ENCODE results near the gene PTEN. TPM values are rescaled to one million over a fixed set of nuclear protein-coding genes. Genes with fewer than 3 reads are reported as not detected.
"Not testable (repeated sequence)": the region's sequence is repeated elsewhere in the genome, so short reads cannot be mapped to it uniquely, and the experiment has no call there.

PTEN gene
- polyA plus RNA-seq (ENCODE audit: insufficient read length): 77.3 TPM
- long read RNA-seq, donor 1, full-length matches to known transcripts: 15 of 15 reads
- long read RNA-seq, donor 1, partial matches to known transcripts: 0 of 15 reads
- long read RNA-seq, donor 1, other reads (novel, unspliced or antisense): 0 of 15 reads
- long read RNA-seq, donor 2, full-length matches to known transcripts: 12 of 12 reads
- long read RNA-seq, donor 2, partial matches to known transcripts: 0 of 12 reads
- long read RNA-seq, donor 2, other reads (novel, unspliced or antisense): 0 of 12 reads
- long read RNA-seq, donor 3, full-length matches to known transcripts: 7 of 15 reads
- long read RNA-seq, donor 3, partial matches to known transcripts: 8 of 15 reads
- long read RNA-seq, donor 3, other reads (novel, unspliced or antisense): 0 of 15 reads
- long read RNA-seq, donor 4: 0 reads
- long read RNA-seq, donor 5, full-length matches to known transcripts: 12 of 12 reads
- long read RNA-seq, donor 5, partial matches to known transcripts: 0 of 12 reads
- long read RNA-seq, donor 5, other reads (novel, unspliced or antisense): 0 of 12 reads
- long read RNA-seq, donor 6, full-length matches to known transcripts: 5 of 5 reads
- long read RNA-seq, donor 6, partial matches to known transcripts: 0 of 5 reads
- long read RNA-seq, donor 6, other reads (novel, unspliced or antisense): 0 of 5 reads
- long read RNA-seq, donor 7, full-length matches to known transcripts: 10 of 10 reads
- long read RNA-seq, donor 7, partial matches to known transcripts: 0 of 10 reads
- long read RNA-seq, donor 7, other reads (novel, unspliced or antisense): 0 of 10 reads
- long read RNA-seq, donor 8, full-length matches to known transcripts: 10 of 10 reads
- long read RNA-seq, donor 8, partial matches to known transcripts: 0 of 10 reads
- long read RNA-seq, donor 8, other reads (novel, unspliced or antisense): 0 of 10 reads

GRCh38 chr10:87863053-87863943, at the start of gene PTEN, which contains the start of gene KLLN:
Gene PTEN, plus strand, starts transcription at chr10:87863625. Its CDS starts 845 bp downstream, at chr10:87864470.
Gene KLLN, minus strand, starts transcription at chr10:87863533. Its CDS starts 1,046 bp downstream, at chr10:87862487.
- peak; percentile 92 for DNase-seq

GRCh38 chr10:87816163-87816897, 47.1 kb upstream of the PTEN start:
- DNase-seq: no peak

GRCh38 chr10:87816898-87817608, 46.4 kb upstream of the PTEN start:
- no peak for DNase-seq

GRCh38 chr10:87817609-87818504, 45.6 kb upstream of the PTEN start, which contains the start of gene ATAD1:
Gene ATAD1, minus strand, starts transcription at chr10:87818226. Its CDS starts 3,627 bp downstream, at chr10:87814599.
- peak; percentile 87 for DNase-seq

- DNase-seq: peak; percentile 29
Measured at GRCh38 chr10:87818505-87819288, 44.7 kb upstream of the PTEN start.

GRCh38 chr10:87819289-87819585, 44.2 kb upstream of the PTEN start:
- no peak for DNase-seq

GRCh38 chr10:87826653-87827052, 36.8 kb upstream of the PTEN start:
- no peak for DNase-seq

- DNase-seq: no peak
Measured at GRCh38 chr10:87827681-87828080, 35.7 kb upstream of the PTEN start.

- DNase-seq: not testable (repeated sequence)
Measured at GRCh38 chr10:87829051-87829450, 34.4 kb upstream of the PTEN start.

GRCh38 chr10:87829986-87830729, 33.3 kb upstream of the PTEN start:
- DNase-seq: no peak

- no peak for DNase-seq
Measured at GRCh38 chr10:87836098-87836497, 27.3 kb upstream of the PTEN start.

- DNase-seq: no peak
Measured at GRCh38 chr10:87837445-87837844, 26.0 kb upstream of the PTEN start.

- no peak for DNase-seq
Measured at GRCh38 chr10:87838650-87839049, 24.8 kb upstream of the PTEN start.

GRCh38 chr10:87841186-87841585, 22.2 kb upstream of the PTEN start:
- DNase-seq: no peak

- DNase-seq: no peak
Measured at GRCh38 chr10:87842220-87842641, 21.2 kb upstream of the PTEN start.

- no peak for DNase-seq
Measured at GRCh38 chr10:87842776-87843497, 20.5 kb upstream of the PTEN start.

GRCh38 chr10:87843714-87844113, 19.7 kb upstream of the PTEN start:
- DNase-seq: no peak
